PC-3 (cell line): ENCODE results near the gene KNDC1. TPM values are rescaled to one million over a fixed set of nuclear protein-coding genes. Genes with fewer than 3 reads are reported as not detected.

ENCODE experiments used
- ATAC-seq: fragments of 200-7000 bp; cut with Tn5 transposase; 2 replicates; pipeline ENCODE4 v1.9.1; 2020; ENCODE audit warnings: mild to moderate bottlenecking, moderate library complexity
- BruUV-seq: library from RNA; stranded (reverse); fragments of 400-500 nt; replicated peaks from 2 replicates; lab custom pipeline; 2021; lab: Mats Ljungman, UMichigan
- CTCF ChIA-PET: fragments of 300-600 bp; sonication (Branson Sonifier 250); formaldehyde crosslinking; loops from one replicate; lab custom pipeline; 2022; ENCODE audit warnings: antibody characterized with exemption; lab: Charles Lee
- POLR2A ChIA-PET: fragments of 300-600 bp; sonication (Branson Sonifier 250); formaldehyde crosslinking; loops from one replicate; lab custom pipeline; 2022; ENCODE audit warnings: antibody characterized with exemption; ENCODE audit not compliant: unreplicated experiment; lab: Charles Lee
- DNase-seq: peaks from one replicate; pipeline ENCODE4 v3.0.0-alpha.2; 2015
- H2AFZ ChIP-seq: fragments of 300-600 bp; sonication (generic); 2 replicates; pipeline ENCODE4 v1.6.0; 2016; ENCODE audit warnings: antibody characterized with exemption, low read length
- H3F3A ChIP-seq: fragments of 300-600 bp; sonication (generic); one replicate; pipeline ENCODE4 v1.6.0; 2017; ENCODE audit warnings: antibody characterized with exemption, low read length, control low read depth, mild to moderate bottlenecking; ENCODE audit not compliant: unreplicated experiment
- H3K27ac ChIP-seq: fragments of 300-600 bp; sonication (generic); 2 replicates; pipeline ENCODE4 v1.5.1; 2016; ENCODE audit warnings: mild to moderate bottlenecking, low read length
- H3K27me3 ChIP-seq: fragments of 300-600 bp; sonication (generic); 2 replicates; pipeline ENCODE4 v1.6.1; 2016; ENCODE audit warnings: low read length, mixed read lengths
- H3K36me3 ChIP-seq: fragments of 300-600 bp; sonication (generic); 2 replicates; pipeline ENCODE4 v1.6.1; 2016; ENCODE audit warnings: low read depth, mixed run types, low read length, mixed read lengths
- H3K4me1 ChIP-seq: fragments of 300-600 bp; sonication (generic); 2 replicates; pipeline ENCODE4 v1.5.1; 2016; ENCODE audit warnings: low read length; ENCODE audit not compliant: insufficient read depth
- H3K4me2 ChIP-seq: fragments of 300-600 bp; sonication (generic); 2 replicates; pipeline ENCODE4 v1.6.0; 2016; ENCODE audit warnings: low read length
- H3K4me3 ChIP-seq: fragments of 300-600 bp; sonication (generic); 2 replicates; pipeline ENCODE4 v1.5.1; 2016; ENCODE audit warnings: mild to moderate bottlenecking, low read length, mixed read lengths
- H3K79me2 ChIP-seq: fragments of 300-600 bp; sonication (generic); 2 replicates; pipeline ENCODE4 v1.6.1; 2017; ENCODE audit warnings: low read length, mixed read lengths
- H3K9ac ChIP-seq: fragments of 300-600 bp; sonication (generic); 2 replicates; pipeline ENCODE4 v1.6.0; 2016; ENCODE audit warnings: mild to moderate bottlenecking, low read length
- H3K9me2 ChIP-seq: fragments of 300-600 bp; sonication (generic); replicated peaks from 2 replicates; pipeline ENCODE4 v1.6.1; 2016; ENCODE audit warnings: mixed run types, low read length, mixed read lengths
- H3K9me3 ChIP-seq: fragments of 300-600 bp; sonication (generic); 2 replicates; pipeline ENCODE4 v1.6.1; 2016; ENCODE audit warnings: low read length, mixed read lengths
- H4K20me1 ChIP-seq: fragments of 300-600 bp; sonication (generic); 2 replicates; pipeline ENCODE4 v1.6.1; 2016; ENCODE audit warnings: low read length, mixed read lengths
- EZH2 ChIP-seq: fragments of 300-600 bp; sonication (generic); IDR thresholded peaks from one replicate; pipeline ENCODE4 v1.6.1; 2017; ENCODE audit warnings: antibody characterized with exemption, mild to moderate bottlenecking, low read length; ENCODE audit not compliant: unreplicated experiment
- EZH2phosphoT487 ChIP-seq: fragments of 300-600 bp; sonication (generic); IDR thresholded peaks from 2 replicates; pipeline ENCODE4 v1.6.1; 2018; ENCODE audit warnings: mild to moderate bottlenecking, antibody characterized with exemption, low read length, borderline replicate concordance
- intact Hi-C: fragments of 100-400 bp; cut with micrococcal nuclease; formaldehyde crosslinking; loops from 2 replicates; pipeline ENCODE4 v1.9.0; 2023
- total RNA-seq: library from RNA; depleted of rRNA; stranded (reverse); fragments of >200 nt; gene quantifications from 2 replicates; pipeline ENCODE4 v1.2.3, GENCODE V29; 2014
- TF ChIP-seq, protein P1 (sequence below): fragments of 300-600 bp; sonication (generic); conservative IDR thresholded peaks from 2 replicates; pipeline ENCODE4 v1.5.1; 2017; ENCODE audit warnings: antibody characterized with exemption, low read depth, mild to moderate bottlenecking, low read length

The KNDC1 gene
- total RNA-seq, 1 experiment from 2014 or later = not detected

DNA sequence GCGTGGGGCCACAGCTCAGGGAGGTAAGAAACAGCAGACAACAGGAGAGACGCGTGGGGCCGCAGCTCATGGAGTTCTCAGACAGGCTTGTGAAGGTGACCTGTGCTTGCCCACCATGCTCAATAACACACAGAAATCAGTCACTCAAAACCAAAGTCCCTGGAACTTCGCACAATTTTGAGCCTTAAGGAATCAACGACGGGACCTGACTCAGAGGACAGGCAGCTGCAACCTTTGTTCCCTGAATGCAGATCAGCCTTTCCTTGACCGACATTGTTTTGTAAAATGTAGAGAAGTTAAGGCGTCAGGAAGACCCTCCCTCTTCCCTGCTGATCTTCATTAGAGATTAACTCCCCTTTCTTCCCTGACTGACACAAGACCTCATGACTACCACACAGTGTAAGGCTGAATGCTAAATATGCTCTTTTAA lies 8.5 kb upstream of the KNDC1 start:
- Histone ChIP-seq H3K4me1 (no peaks in the 10 kb centered on the region), H2AFZ (no peak overlapping the region), H3K36me3 (no peaks in the 10 kb centered on the region), H3F3A (no peaks in the 10 kb centered on the region), H3K9ac (no peak overlapping the region), H3K4me2 (no peak overlapping the region), H3K4me3 (no peak overlapping the region), H4K20me1 (no peaks in the 10 kb centered on the region), H3K9me2 (no peaks in the 10 kb centered on the region), H3K27ac (no peak overlapping the region), H3K27me3 (peaks cover 19% of the 10 kb centered on the region; the same call in 1 of the 2 replicates), H3K9me3 (no peaks in the 10 kb centered on the region), H3K79me2 (no peaks in the 10 kb centered on the region)
- ATAC-seq = no peak
- DNase-seq = no peak
- no TSS peak for BruUV-seq
- CTCF ChIA-PET = no interaction called here
- POLR2A ChIA-PET = no interaction called here
- TF ChIP-seq, protein P1, sequence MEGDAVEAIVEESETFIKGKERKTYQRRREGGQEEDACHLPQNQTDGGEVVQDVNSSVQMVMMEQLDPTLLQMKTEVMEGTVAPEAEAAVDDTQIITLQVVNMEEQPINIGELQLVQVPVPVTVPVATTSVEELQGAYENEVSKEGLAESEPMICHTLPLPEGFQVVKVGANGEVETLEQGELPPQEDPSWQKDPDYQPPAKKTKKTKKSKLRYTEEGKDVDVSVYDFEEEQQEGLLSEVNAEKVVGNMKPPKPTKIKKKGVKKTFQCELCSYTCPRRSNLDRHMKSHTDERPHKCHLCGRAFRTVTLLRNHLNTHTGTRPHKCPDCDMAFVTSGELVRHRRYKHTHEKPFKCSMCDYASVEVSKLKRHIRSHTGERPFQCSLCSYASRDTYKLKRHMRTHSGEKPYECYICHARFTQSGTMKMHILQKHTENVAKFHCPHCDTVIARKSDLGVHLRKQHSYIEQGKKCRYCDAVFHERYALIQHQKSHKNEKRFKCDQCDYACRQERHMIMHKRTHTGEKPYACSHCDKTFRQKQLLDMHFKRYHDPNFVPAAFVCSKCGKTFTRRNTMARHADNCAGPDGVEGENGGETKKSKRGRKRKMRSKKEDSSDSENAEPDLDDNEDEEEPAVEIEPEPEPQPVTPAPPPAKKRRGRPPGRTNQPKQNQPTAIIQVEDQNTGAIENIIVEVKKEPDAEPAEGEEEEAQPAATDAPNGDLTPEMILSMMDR = no peak
- TF ChIP-seq EZH2 (no peak), EZH2phosphoT487 (no peak)
- intact Hi-C loops = no loop called here

DNA sequence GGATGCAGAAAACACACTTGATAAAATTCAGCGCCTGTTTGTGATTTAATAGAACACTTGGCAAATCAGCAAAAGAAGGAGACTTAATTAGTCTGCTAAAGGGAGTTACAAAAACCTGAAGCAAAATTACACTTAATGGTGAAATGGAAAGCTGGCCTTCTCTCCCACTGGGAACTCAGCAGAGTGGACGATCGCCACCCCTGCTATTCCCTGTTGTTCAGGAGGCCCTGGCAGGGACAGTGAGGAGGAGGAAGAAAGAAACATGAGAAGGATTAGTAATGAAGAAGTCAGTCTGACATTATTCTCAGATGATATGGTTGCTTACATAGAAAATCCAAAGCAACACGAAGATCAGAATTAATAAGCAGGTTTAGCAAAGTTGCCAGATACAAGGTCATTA lies 5.6 kb upstream of the KNDC1 start:
- TF ChIP-seq EZH2 = no peak
- TF ChIP-seq, protein P1 = no peak
- TF ChIP-seq EZH2phosphoT487 = no peak
- H4K20me1 ChIP-seq = no peaks in the 10 kb centered on the region
- no peaks in the 10 kb centered on the region for H3K9me3 ChIP-seq
- no peak overlapping the region for H3K4me3 ChIP-seq
- H3F3A ChIP-seq = no peaks in the 10 kb centered on the region
- H3K4me2 ChIP-seq = no peak overlapping the region
- H3K27me3 ChIP-seq = peaks cover 11% of the 10 kb centered on the region; the same call in 1 of the 2 replicates
- no peaks in the 10 kb centered on the region for H3K79me2 ChIP-seq
- BruUV-seq = no TSS peak
- H3K9ac ChIP-seq = no peak overlapping the region
- intact Hi-C loops = no loop called here
- POLR2A ChIA-PET = interaction anchor here (0.6 kb wide), 1 partner anchor 110 kb away, joined by 3 read pairs; no protein-coding TSS in a partner anchor
- H3K4me1 ChIP-seq = no peaks in the 10 kb centered on the region
- H3K36me3 ChIP-seq = no peaks in the 10 kb centered on the region
- ATAC-seq (no peak), DNase-seq (no peak)
- no peak overlapping the region for H3K27ac ChIP-seq
- CTCF ChIA-PET = no interaction called here
- H3K9me2 ChIP-seq = no peaks in the 10 kb centered on the region
- H2AFZ ChIP-seq = no peak overlapping the region

DNA sequence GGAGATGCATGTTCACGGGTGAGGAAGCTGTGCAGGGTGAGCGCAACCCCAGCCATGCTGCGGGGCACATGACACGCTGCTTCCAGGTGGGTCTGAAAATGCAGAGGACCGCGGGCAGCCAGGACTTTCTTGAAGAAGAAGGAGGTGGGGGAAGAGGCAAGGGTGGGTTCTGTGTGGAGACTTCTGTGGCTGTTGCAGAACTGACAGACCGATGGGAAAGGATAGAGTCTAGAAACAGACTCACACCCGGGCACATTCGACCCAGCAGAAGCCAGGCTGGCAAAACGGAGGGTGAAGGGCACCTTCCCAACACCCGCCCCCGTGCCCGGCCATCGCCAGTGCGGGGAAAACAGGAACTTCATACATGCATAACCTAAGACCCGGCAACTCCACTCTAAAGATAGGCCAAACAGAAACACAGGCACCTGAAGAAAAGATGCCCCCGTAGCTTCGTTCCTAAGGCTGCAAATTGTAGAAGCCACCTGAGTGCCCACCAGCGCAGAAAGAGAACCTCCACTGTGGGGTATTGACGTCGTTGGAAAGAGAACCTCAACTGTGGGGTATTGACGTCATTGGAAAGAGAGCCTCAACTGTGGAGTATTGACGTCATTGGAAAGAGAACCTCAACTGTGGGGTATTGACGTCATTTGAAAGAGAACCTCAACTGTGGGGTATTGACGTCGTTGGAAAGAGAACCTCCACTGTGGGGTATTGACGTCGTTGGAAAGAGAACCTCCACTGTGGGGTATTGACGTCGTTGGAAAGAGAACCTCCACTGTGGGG lies 4.8 kb upstream of the KNDC1 start:
- Histone ChIP-seq H4K20me1 (no peaks in the 10 kb centered on the region), H3K79me2 (no peaks in the 10 kb centered on the region), H3K4me3 (no peak overlapping the region), H2AFZ (no peak overlapping the region), H3K4me2 (no peak overlapping the region), H3K27me3 (peaks cover 4% of the 10 kb centered on the region; the same call in 1 of the 2 replicates), H3K9ac (no peak overlapping the region), H3K36me3 (no peaks in the 10 kb centered on the region), H3K27ac (no peak overlapping the region), H3K9me3 (no peaks in the 10 kb centered on the region), H3K4me1 (no peaks in the 10 kb centered on the region), H3K9me2 (no peaks in the 10 kb centered on the region), H3F3A (no peaks in the 10 kb centered on the region)
- TF ChIP-seq EZH2phosphoT487 (no peak), EZH2 (no peak)
- TF ChIP-seq, protein P1 = no peak
- intact Hi-C loops = no loop called here
- DNase-seq (no peak), ATAC-seq (no peak)
- ChIA-PET POLR2A (no interaction called here), CTCF (no interaction called here)
- BruUV-seq = no TSS peak
